ENCODE measurements around the gene PWP2. TPM values are rescaled to one million over a fixed set of nuclear protein-coding genes. Genes with fewer than 3 reads are reported as not detected.
A peak's percentile ranks its signal among the peaks of the same experiment; 100 is the strongest.
"Not testable (repeated sequence)": the region's sequence is repeated elsewhere in the genome, so short reads cannot be mapped to it uniquely, and the experiment has no call there.

The PWP2 gene
- total RNA-seq, 1 donor from 2014 or later, result 10.9 TPM

- H3K27ac ChIP-seq; DNase-seq; intact Hi-C loops (cut with DNase I); H3K4me1 ChIP-seq; H3K27me3 ChIP-seq (ENCODE audit: low read depth); H3K9me3 ChIP-seq; H3K4me3 ChIP-seq; H3K36me3 ChIP-seq: not testable (repeated sequence)
- peak; percentile 60 to 70 for ATAC-seq
Observed at GRCh38 chr21:44159349-44160297, 52.4 kb downstream of the PWP2 start.

- not testable (repeated sequence) for H3K4me3 ChIP-seq
- ATAC-seq, result peak in 1 of 2 donors; percentile 15
Observed at GRCh38 chr21:44160298-44160672, 53.1 kb downstream of the PWP2 start.

GRCh38 chr21:44160821-44161220, 53.6 kb downstream of the PWP2 start:
- H3K36me3 ChIP-seq; intact Hi-C loops (cut with DNase I); DNase-seq; H3K4me1 ChIP-seq; H3K9me3 ChIP-seq; H3K27ac ChIP-seq; H3K4me3 ChIP-seq; H3K27me3 ChIP-seq (ENCODE audit: low read depth): not testable (repeated sequence)
- ATAC-seq, result peak in 1 of 2 donors; percentile 19

More at GRCh38 chr21:44160298-44160672, 53.1 kb downstream of the PWP2 start:
- intact Hi-C loops (cut with DNase I); H3K36me3 ChIP-seq; H3K27me3 ChIP-seq (ENCODE audit: low read depth); DNase-seq; H3K9me3 ChIP-seq; H3K27ac ChIP-seq; H3K4me1 ChIP-seq: not testable (repeated sequence)

- H3K27me3 ChIP-seq (ENCODE audit: low read depth); DNase-seq; H3K27ac ChIP-seq; H3K4me3 ChIP-seq; H3K9me3 ChIP-seq; H3K36me3 ChIP-seq; intact Hi-C loops (cut with DNase I); H3K4me1 ChIP-seq; ATAC-seq: not testable (repeated sequence)
Observed at GRCh38 chr21:44163167-44163653, 56.0 kb downstream of the PWP2 start.

GRCh38 chr21:44165933-44166332, 58.7 kb downstream of the PWP2 start:
- ATAC-seq, result peak in 1 of 2 donors; percentile 9
- H3K27ac ChIP-seq; H3K27me3 ChIP-seq (ENCODE audit: low read depth); H3K9me3 ChIP-seq; H3K36me3 ChIP-seq; intact Hi-C loops (cut with DNase I); H3K4me1 ChIP-seq; H3K4me3 ChIP-seq; DNase-seq: not testable (repeated sequence)

GRCh38 chr21:44167527-44167926, 60.3 kb downstream of the PWP2 start:
- H3K4me1 ChIP-seq; H3K36me3 ChIP-seq; H3K27ac ChIP-seq; H3K4me3 ChIP-seq; H3K27me3 ChIP-seq (ENCODE audit: low read depth); ATAC-seq; H3K9me3 ChIP-seq; intact Hi-C loops (cut with DNase I); DNase-seq: not testable (repeated sequence)

GRCh38 chr21:44170326-44170725, 63.1 kb downstream of the PWP2 start:
- H3K27ac ChIP-seq; DNase-seq; H3K27me3 ChIP-seq (ENCODE audit: low read depth); H3K4me3 ChIP-seq; H3K36me3 ChIP-seq; intact Hi-C loops (cut with DNase I); H3K4me1 ChIP-seq; ATAC-seq; H3K9me3 ChIP-seq: not testable (repeated sequence)

GRCh38 chr21:44170863-44171262, 63.7 kb downstream of the PWP2 start:
- H3K9me3 ChIP-seq; H3K27me3 ChIP-seq (ENCODE audit: low read depth); DNase-seq; H3K36me3 ChIP-seq; H3K4me1 ChIP-seq; H3K27ac ChIP-seq; intact Hi-C loops (cut with DNase I); H3K4me3 ChIP-seq: not testable (repeated sequence)
- peak; percentile 58 to 59 for ATAC-seq

- intact Hi-C loops (cut with DNase I); DNase-seq; H3K9me3 ChIP-seq; H3K4me1 ChIP-seq; H3K27ac ChIP-seq; ATAC-seq; H3K4me3 ChIP-seq; H3K27me3 ChIP-seq (ENCODE audit: low read depth); H3K36me3 ChIP-seq: not testable (repeated sequence)
Observed at GRCh38 chr21:44171962-44172572, 64.9 kb downstream of the PWP2 start.

- H3K36me3 ChIP-seq; DNase-seq; H3K4me3 ChIP-seq; H3K27ac ChIP-seq; H3K4me1 ChIP-seq; H3K27me3 ChIP-seq (ENCODE audit: low read depth); H3K9me3 ChIP-seq; intact Hi-C loops (cut with DNase I): not testable (repeated sequence)
- peak; percentile 59 to 65 for ATAC-seq
Observed at GRCh38 chr21:44172741-44173140, 65.5 kb downstream of the PWP2 start.

- H3K4me1 ChIP-seq; H3K36me3 ChIP-seq; H3K27ac ChIP-seq; intact Hi-C loops (cut with DNase I); H3K4me3 ChIP-seq; H3K27me3 ChIP-seq (ENCODE audit: low read depth); H3K9me3 ChIP-seq: not testable (repeated sequence)
- DNase-seq, result peak; percentile 55
- ATAC-seq, result peak; percentile 60 to 81
Observed at GRCh38 chr21:44175189-44175588, 68.0 kb downstream of the PWP2 start.

- H3K27me3 ChIP-seq (ENCODE audit: low read depth); DNase-seq; ATAC-seq; H3K27ac ChIP-seq; H3K36me3 ChIP-seq; H3K4me3 ChIP-seq; intact Hi-C loops (cut with DNase I); H3K9me3 ChIP-seq; H3K4me1 ChIP-seq: not testable (repeated sequence)
Observed at GRCh38 chr21:44176127-44176526, 68.9 kb downstream of the PWP2 start.

Data from lower lobe of right lung (tissue), 2 donors.